Mucosa of descending colon (tissue), 3 donors: ENCODE measurements around the gene SDR42E1. TPM values are rescaled to one million over a fixed set of nuclear protein-coding genes. Genes with fewer than 3 reads are reported as not detected.
A peak's percentile ranks its signal among the peaks of the same experiment; 100 is the strongest.

Source experiments
- ATAC-seq: fragments of 200-7000 bp; cut with Tn5 transposase; one replicate; pipeline ENCODE4 v1.9.1; 2020; ENCODE audit warnings: mild to moderate bottlenecking, moderate library complexity
- DNase-seq, 3 donors: peaks; one replicate each; pipeline ENCODE4 v3.0.0-alpha.2; 2020
- H3K36me3 ChIP-seq: fragments of 200-600 bp; one replicate; pipeline ENCODE4 v1.8.0; 2021; ENCODE audit warnings: low read depth, mild to moderate bottlenecking
- H3K4me1 ChIP-seq: fragments of 200-600 bp; one replicate; pipeline ENCODE4 v1.8.0; 2021; ENCODE audit warnings: low read depth, mild to moderate bottlenecking
- H3K4me3 ChIP-seq: fragments of 200-600 bp; one replicate; pipeline ENCODE4 v1.8.0; 2021; ENCODE audit warnings: mild to moderate bottlenecking
- H3K9me3 ChIP-seq: fragments of 200-600 bp; one replicate; pipeline ENCODE4 v1.8.0; 2021; ENCODE audit warnings: mild to moderate bottlenecking
- intact Hi-C, 2 donors: fragments of 100-400 bp; cut with DNase I in 1 of 2; cut with micrococcal nuclease in 1 of 2; formaldehyde crosslinking; loops; one replicate each; pipeline versions ENCODE4 v1.11.0 to v1.11.1; 2022; cut with DNase I, micrococcal nuclease
- long read RNA-seq, 2 donors: library from polyadenylated mRNA; unstranded; transcript quantifications; one replicate each; pipeline ENCODE4 v2.0.0, GENCODE V29; 2019 to 2021
- total RNA-seq, 3 donors: library from RNA; stranded (reverse); fragmentation: NEBNext Ultra II Directional in 2 of 3; extraction: Animal tissue kit (Norgen Biotek cat#: 25700) in 2 of 3; gene quantifications; one replicate each; pipeline versions ENCODE4 v1.2.1 to v1.2.4, GENCODE V29; 2021 to 2023
- TF ChIP-seq, protein P1 (sequence below): fragments of 200-600 bp; IDR thresholded peaks from one replicate; pipeline ENCODE4 v1.8.0; 2022; ENCODE audit warnings: antibody characterized with exemption, mild to moderate bottlenecking
- donor health status: DM: no; HTN: no; CAD: no; lungs with moderate emphysema.
- donor health status: DM: no; HTN: no; CAD: no.
- donor health status: DM: no; HTN: yes; CAD: no.

SDR42E1 gene, protein sequence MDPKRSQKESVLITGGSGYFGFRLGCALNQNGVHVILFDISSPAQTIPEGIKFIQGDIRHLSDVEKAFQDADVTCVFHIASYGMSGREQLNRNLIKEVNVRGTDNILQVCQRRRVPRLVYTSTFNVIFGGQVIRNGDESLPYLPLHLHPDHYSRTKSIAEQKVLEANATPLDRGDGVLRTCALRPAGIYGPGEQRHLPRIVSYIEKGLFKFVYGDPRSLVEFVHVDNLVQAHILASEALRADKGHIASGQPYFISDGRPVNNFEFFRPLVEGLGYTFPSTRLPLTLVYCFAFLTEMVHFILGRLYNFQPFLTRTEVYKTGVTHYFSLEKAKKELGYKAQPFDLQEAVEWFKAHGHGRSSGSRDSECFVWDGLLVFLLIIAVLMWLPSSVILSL
- total RNA-seq, result 10 to 100 TPM in 1 of 3 donors, 1 to 10 TPM in 2; 5.9 to 14.0 (median 6.7) TPM
- long read RNA-seq, donor 1, full-length matches to known transcripts, result 8 of 11 reads
- long read RNA-seq, donor 1, partial matches to known transcripts, result 0 of 11 reads
- long read RNA-seq, donor 1, other reads (novel, unspliced or antisense), result 3 of 11 reads
- long read RNA-seq, donor 2, full-length matches to known transcripts, result 1 of 1 reads
- long read RNA-seq, donor 2, partial matches to known transcripts, result 0 of 1 reads
- long read RNA-seq, donor 2, other reads (novel, unspliced or antisense), result 0 of 1 reads

DNA sequence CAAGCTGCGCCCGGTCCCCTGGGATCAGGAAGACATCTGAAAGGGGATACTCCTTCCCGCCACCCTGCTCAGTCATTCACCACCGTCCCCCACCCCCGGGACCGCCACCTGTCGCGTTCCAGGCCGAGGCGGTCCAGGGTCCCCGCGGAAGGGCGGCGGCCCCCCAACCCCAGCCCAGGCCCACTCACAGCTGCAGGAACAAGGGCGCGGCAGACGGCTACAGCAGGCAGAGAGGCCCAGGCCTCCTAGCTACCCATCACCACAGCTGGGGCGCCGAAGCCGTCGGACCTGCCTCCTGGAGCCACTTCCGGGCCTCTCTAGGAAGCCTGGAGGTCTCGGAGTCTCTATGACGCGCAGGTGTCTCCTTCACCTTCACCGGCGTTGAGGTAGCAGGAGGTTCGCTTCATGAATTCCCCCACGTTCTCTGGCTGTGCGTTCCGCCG lies at the start of gene SDR42E1:
SDR42E1 (minus strand) TSS at position 272 of the 443 bp plus-strand sequence. CDS start 10,612 bp downstream, outside the sequence.
- ATAC-seq (peak; percentile 99), DNase-seq (peak; percentile 81 to 88 (median 83))
- Histone ChIP-seq H3K36me3 (no peaks in the 10 kb centered on the region), H3K4me1 (peaks cover 5% of the 10 kb centered on the region), H3K4me3 (peak within 1 kb of the TSS; percentile 46), H3K9me3 (peaks cover 8% of the 10 kb centered on the region)
- TF ChIP-seq, protein P1, sequence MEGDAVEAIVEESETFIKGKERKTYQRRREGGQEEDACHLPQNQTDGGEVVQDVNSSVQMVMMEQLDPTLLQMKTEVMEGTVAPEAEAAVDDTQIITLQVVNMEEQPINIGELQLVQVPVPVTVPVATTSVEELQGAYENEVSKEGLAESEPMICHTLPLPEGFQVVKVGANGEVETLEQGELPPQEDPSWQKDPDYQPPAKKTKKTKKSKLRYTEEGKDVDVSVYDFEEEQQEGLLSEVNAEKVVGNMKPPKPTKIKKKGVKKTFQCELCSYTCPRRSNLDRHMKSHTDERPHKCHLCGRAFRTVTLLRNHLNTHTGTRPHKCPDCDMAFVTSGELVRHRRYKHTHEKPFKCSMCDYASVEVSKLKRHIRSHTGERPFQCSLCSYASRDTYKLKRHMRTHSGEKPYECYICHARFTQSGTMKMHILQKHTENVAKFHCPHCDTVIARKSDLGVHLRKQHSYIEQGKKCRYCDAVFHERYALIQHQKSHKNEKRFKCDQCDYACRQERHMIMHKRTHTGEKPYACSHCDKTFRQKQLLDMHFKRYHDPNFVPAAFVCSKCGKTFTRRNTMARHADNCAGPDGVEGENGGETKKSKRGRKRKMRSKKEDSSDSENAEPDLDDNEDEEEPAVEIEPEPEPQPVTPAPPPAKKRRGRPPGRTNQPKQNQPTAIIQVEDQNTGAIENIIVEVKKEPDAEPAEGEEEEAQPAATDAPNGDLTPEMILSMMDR, result no peak
- intact Hi-C loops, result no loop called here

DNA sequence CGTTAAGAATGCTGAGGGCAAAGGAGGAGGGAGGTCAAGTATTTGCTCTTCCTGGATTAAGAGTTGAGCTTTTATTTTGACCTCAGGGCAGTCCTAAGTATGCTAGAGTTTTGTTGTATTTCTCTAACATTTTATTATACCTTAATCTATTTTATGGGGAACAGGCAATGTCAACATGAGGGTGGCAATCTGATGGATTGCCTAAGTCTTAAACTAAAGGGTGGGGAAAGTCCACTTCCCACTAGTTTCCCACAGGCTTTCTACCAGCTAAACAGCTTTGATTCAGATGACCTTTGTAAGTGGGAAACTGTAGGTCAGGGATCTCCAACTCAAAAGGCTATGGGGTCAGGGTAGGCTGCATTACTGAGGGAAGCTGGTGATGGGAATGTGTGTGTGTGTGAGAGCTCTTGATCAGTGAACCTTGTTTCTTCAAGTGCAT lies 48.7 kb upstream of the SDR42E1 start:
- no peaks in the 10 kb centered on the region for H3K9me3 ChIP-seq
- peaks cover 24% of the 10 kb centered on the region for H3K4me1 ChIP-seq
- DNase-seq, result peak in 1 of 3 donors; percentile 52
- ATAC-seq, result peak; percentile 92
- intact Hi-C loops, result no loop called here
- H3K36me3 ChIP-seq, result no peaks in the 10 kb centered on the region
- TF ChIP-seq, protein P1, result no peak
- H3K4me3 ChIP-seq, result no peak overlapping the region

DNA sequence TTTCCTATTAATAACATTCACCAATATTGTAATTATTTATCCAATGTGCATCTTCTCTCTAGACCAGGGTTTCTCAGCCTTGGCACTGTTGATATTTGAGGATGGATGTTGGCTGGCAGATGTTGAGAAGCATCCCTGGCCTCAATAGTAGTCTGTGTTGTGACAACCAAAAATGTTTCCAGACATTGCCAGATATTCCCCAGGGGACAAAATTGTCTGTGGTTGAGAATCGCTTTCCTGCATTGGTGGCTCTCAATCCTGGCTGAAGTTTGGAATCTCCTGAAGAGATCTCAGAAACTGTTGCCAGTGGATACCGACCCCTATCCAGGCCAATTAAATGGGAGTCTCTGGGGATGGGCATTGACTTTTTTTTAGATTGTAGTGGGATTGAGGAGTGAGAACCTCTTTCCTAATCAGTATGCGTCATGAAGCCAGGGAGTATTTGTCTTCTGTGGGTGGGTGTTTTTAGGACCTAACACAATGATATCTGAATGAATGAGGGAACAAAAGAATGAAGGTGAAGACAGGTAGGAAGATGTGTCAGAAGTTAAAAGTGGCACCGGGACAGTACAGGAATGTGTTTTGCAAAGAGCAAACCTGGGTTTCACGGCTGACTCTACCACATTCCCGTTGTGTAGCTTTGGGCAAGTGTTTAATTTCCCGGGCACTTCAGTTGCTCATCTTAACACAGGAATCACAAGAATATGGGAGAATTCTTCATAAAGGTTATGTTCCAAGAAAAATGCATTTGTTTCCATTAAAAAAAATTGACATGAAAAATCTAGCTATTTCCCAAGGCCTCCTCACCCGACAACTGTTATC lies 48.1 kb upstream of the SDR42E1 start:
- H3K36me3 ChIP-seq, result no peaks in the 10 kb centered on the region
- ATAC-seq (no peak), DNase-seq (no peak)
- peaks cover 24% of the 10 kb centered on the region for H3K4me1 ChIP-seq
- TF ChIP-seq, protein P1, result no peak
- intact Hi-C loops, result no loop called here
- no peak overlapping the region for H3K4me3 ChIP-seq
- H3K9me3 ChIP-seq, result no peaks in the 10 kb centered on the region

DNA sequence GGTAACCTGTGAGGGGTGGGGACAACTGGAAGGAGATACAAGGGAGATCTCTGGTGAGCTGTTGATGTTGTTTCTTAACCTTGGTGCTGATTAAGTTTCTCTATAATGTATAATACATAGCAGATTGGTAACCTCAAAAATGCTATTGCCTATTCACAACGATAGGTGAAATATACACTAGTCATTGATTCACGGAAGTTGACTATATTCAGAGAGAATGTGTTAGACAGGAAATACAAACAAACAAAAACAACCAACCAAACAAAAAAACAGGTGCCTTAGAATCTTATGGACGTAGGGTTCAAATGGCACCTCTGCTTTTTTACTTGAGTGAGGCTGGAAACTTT lies 45.3 kb upstream of the SDR42E1 start:
- H3K36me3 ChIP-seq, result no peaks in the 10 kb centered on the region
- TF ChIP-seq, protein P1, result no peak
- peaks cover 20% of the 10 kb centered on the region for H3K4me1 ChIP-seq
- DNase-seq (no peak), ATAC-seq (no peak)
- H3K4me3 ChIP-seq, result no peak overlapping the region
- intact Hi-C loops, result no loop called here
- H3K9me3 ChIP-seq, result no peaks in the 10 kb centered on the region

DNA sequence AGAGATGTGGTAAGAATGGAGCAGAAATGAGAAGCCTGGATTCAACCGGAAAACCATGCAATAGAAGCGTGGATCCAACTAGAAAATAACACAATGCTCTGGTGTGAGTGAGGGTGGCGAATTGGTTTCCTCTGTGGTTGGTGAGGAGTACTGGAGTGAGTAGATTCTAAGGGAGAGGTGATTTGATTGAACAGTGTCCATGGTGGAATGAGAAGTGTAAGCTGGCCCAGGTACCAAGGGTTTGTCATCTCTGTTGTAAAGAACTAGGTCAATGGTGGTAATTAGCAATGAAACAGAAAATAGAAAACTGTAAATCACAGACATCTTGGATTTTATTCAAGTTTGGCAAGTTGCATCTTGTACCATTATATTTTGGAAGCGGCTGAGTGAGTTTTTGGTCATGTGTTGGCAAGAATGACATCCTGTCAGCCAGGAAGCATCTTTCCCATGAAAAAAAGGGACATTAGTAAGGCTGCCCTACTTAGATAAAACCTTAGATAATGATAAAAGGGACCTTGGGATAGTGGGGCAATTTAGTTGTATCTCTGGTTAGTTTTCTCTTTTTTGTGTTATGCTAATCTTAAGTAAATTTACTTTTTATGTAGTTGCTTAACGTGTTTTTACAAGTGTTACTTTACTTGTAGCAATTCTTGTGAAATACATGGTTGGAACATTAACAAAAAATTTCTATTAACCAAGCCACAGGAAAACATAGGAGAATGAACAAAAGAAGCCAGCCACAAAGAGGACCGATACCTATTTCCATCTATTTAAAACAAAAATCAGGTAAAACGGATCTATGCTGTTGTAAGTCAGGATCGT lies 44.7 kb upstream of the SDR42E1 start:
- H3K36me3 ChIP-seq, result no peaks in the 10 kb centered on the region
- H3K4me3 ChIP-seq, result no peak overlapping the region
- no peak for DNase-seq
- TF ChIP-seq, protein P1, result no peak
- intact Hi-C loops, result no loop called here
- no peak for ATAC-seq
- peaks cover 22% of the 10 kb centered on the region for H3K4me1 ChIP-seq
- no peaks in the 10 kb centered on the region for H3K9me3 ChIP-seq
